DMS53 (cell line): ENCODE data around the gene KIZ.
"Not testable (repeated sequence)": the region's sequence is repeated elsewhere in the genome, so short reads cannot be mapped to it uniquely, and the experiment has no call there.

Experiments
- DNase-seq: peaks from one replicate; lab custom pipeline; 2025; lab: John Stamatoyannopoulos, UW

Gene KIZ

GRCh38 chr20:21230220-21230619 is 104.3 kb downstream of the KIZ start:
- no peak for DNase-seq

DNA sequence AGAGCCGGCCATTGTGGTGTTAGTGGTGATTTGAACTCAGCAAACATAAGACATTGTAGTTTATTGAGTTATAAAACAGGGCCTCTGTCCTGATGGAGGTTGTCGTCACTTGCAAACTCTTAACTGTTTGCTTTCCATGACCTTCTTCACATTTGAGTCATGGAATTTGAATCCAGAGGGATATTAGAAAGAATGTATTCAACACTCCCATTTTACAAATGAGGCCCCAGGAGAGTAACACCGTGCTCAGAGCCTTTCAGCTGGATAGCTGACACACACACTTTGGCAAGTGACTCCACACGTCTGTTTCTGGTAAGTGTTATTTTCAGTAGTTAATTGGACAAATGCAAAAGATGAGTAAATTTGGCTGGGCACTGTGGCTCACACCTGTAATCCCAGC is 104.8 kb downstream of the KIZ start:
- DNase-seq = no peak

DNA sequence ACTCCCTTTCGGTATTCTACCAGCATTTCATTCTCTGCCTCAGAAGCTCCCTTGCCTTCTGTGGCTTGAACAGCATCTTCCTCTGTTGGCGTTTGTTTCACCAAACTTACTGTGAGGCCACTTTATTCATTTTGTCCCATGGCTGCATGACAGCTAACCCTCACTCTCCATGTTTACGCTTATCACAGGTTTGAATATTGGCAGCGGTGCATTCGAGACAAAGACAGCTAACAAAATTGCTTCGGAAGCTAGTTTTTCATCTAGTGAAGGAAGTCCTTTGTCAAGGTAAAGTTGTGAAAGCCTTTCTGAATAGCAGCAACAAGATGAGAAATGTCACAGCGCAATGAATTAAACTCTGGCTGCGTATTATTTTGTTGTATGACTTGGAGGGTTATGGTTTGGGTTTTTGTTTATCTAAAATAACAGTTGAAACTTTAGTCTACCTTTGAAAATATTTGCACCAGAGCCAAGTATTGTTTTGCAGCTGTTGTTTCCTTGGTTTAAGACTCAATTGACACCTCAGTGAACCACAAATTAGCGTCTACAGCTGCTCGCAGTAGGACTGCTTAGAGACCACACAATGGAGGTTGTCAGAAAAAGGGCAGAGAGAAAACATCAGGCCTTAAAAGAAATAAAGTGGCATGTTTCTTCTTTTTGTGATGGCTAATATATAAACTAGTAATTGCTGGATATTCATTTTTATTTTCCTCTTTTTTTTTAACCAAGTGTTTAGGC is 106.8 kb downstream of the KIZ start:
- no peak for DNase-seq

DNA sequence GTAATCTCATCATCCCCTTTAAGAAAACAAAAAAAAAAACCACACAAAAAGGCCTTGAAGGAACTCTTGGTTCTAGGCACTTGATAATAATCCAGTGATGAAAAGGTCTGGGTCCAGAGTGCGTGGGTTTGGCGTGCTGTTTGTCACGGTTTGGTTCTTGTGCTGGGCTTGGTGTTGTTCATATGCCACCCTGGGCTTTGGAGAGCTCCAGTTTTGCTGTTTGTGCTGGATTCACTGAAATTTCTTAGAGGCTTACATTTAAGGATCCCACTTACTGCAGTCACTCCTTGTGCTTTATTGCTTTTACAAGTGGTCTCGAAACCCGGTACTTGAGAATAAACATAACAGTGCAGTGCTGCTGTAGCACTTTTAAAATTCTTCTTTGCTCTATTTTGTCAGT is 108.4 kb downstream of the KIZ start:
- DNase-seq = no peak

DNA sequence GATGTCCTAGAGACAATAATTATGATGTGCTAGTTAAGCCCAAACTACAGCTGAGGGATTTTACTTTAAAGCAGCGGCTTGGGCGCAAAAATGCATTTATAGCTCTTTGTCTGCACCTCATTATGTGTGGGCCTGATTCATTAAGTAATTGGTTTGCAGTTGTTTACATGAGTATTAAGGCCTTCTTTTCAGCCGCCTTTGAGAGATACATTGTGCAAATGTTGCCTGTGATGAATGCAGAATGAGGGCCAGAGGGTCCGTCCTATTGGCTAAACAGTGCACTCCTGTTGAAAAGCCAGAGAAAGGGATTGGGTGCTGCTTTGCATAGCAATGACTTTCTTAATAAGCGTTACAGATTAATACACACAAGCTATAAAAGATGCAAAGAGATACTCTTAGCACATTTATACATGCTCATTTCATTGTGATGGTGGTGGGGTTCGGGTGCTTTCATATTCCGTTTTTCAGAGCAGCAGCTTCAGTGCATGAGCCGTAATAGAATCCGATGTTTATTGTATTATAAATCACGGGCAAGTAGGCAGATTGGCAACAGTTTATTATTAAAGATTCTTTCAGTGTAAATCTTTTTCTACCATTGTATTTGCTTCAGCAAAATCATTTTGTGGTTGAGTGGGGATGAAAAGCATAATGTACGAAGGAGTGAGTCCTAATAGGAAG is 109.1 kb downstream of the KIZ start:
- no peak for DNase-seq

DNA sequence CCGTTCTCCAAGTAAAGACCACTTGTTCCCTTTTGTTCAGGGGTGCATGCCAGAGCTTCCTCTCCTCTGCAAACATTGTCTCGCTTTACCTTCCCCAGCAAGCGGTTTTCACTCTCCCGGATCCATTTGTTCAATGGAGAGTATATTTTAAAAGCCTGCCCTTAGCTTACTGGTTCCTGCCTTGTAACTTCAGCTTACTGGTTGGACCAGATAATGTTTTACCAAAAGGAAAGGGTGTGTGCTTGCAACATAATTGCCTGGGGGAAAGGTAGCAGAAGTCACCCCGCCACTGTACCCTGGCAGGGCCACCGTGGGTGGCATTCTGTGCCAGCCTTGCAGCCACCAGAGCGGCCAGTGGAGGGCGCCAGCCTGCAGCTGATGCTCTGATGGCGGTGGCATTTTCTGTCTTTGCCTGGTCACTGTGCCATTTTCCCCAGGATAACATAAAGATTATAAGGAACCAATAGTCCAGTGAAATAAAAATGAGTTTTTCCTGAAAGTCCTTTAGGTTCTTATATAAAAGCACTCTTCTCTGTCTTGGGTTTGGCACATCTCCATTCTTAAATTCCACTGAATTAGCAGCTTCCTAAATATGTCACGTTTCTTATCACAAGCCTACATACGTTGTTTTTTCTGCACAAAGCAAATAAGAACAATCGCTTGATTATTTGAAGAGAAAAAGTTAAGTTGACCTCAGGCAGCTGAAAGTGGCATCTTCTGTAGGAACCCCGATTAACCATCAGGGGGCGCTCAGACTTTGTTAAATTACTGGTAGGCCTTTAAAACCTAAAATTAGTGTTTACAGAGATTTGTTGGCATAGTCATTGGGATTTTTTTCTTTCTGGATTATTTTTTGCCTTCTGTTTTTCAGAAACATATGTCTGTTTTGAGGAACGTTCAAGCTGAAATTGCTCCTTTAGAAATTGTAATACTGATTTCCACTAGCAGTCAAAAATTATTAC is 109.9 kb downstream of the KIZ start:
- DNase-seq = peak; percentile 74

GRCh38 chr20:21237956-21238799 is 112.3 kb downstream of the KIZ start:
- DNase-seq = no peak

- no peak for DNase-seq
Observed at GRCh38 chr20:21238818-21239536, 113.1 kb downstream of the KIZ start.

DNA sequence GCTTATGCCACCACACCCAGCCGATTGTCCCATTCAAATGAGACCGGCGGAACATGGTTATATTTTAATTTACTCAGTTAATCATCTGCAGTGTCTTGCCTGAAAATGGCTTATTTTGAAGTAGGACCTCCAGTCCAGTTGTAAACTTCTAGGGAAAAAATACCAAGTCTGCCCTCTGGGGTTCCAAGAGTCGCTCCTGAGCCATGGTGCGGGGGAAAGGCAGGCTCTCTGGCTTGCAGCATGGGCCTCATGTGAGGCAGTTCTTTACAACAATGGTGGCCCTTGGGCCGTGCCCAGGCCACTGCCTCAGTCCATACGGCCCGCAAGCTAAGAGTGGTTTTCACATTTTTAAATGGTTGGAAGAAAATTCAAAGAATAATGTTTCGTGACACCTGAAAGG is 114.5 kb downstream of the KIZ start:
- no peak for DNase-seq

- no peak for DNase-seq
Observed at GRCh38 chr20:21241406-21241805, 115.5 kb downstream of the KIZ start.

GRCh38 chr20:21243811-21244210 is 117.9 kb downstream of the KIZ start:
- DNase-seq = no peak

DNA sequence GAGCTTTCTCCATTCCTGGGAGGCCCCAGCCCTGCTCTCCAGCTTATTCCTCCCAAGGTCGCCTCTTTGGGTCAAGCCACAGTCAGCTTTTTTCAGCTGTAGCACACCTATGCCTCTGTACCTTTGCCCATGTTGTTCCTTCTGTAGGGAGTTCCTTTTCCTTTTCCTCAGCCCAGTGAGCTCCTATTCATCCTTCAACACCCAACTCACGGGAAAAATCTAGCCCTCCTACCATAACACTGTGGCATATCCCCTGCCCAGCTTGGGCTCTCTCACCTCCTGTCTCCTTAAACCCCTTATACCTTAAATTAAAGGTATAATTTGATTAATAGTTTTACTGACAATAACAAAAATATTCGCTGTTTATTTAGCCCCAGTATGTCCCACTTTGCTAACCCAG is 118.9 kb downstream of the KIZ start:
- no peak for DNase-seq

DNA sequence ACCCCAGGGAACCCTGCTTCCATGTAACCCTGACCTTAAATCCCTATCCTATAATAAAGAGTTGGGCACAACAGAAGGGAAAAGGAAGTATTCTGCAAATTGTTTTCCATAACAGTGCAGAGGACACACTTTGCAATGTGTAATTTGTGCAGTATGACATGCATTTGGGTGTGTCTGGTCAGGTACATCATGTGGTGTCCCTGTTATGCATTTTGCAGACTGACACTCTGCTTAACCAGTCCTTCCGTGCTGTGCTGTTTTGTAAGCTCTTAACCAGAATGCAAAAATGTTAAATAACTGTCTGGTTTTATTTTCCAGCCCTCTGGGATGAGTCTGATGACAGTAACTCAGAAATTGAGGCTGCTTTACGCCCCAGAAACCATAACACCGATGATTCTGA is 120.3 kb downstream of the KIZ start:
- DNase-seq = no peak

DNA sequence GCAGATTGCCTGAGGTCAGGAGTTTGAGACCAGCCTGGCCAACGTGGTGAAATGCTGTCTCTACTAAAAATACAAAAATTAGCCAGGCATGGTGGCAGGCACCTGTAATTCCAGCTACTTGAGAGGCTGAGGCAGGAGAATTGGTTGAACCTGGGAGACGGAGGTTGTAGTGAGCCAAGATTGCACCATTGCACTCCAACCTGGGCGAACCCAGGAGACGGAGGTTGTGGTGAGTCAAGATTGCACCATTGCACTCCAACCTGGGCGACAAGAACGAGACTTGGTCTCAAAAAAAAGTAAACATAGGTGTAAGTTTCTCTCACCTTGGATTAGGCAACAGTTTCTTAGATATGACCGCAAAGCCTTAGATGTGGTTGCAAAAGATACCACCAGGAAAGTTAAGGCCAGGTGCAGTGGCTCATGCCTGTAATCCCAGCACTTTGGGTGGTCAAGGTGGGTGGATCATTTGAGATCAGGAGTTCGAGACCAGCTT is 121.8 kb downstream of the KIZ start:
- not testable (repeated sequence) for DNase-seq

GRCh38 chr20:21251278-21251677 is 125.4 kb downstream of the KIZ start:
- DNase-seq = no peak

DNA sequence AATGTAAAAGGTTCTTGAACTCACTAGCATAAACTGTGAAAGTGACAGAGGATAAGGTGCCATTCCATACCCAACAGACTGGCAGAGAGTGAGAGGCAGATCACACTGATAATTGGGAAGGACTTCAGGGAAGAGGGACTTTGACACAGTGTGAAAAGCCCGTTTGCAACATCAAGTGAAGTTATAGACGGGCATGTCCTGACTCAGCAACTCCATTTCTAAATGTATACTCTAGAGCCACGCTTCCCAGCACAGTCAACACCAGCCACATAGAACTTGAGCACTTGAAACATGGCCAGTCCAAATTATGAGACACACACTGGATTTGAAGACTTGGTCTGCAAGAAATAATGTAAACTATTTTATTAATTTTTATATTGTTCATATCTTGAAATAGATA is 131.3 kb downstream of the KIZ start:
- no peak for DNase-seq

DNA sequence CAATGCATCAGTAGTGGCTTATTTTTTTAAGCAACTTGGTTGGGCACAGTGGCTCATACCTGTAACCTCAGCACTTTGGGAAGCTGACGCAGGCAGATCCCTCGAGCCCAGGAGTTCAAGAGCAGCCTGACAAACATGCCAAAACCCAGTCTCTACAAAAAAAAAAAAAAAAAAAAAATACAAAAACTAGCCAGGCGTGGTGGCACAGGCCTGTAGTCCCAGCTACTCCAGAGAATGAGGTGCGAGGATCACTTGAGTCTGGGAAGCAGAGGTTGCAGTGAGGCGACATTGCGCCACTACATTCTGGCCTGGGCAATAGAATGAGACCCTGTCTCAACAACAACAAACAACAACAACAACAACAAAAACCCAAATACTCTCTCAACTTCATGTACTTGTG is 132.5 kb downstream of the KIZ start:
- DNase-seq = no peak

DNA sequence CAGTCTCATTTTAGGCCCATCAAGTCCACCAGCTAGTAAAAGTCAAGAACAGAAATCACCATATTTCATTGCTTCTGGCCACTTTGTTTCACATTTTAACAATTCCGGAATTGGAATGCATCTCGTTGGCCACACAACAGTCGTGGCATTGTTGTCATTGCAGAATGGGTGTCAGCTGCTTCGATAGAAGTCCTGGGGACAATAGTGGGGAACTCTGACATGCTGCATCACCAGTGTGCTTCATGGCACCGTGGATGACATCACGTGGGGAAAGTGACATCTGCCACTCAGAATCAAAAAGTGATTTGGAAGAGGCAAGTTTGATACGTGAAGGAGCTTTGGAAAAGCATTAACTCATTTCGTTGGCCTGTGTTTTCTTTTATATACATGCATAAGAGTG is 133.5 kb downstream of the KIZ start:
- DNase-seq = no peak

DNA sequence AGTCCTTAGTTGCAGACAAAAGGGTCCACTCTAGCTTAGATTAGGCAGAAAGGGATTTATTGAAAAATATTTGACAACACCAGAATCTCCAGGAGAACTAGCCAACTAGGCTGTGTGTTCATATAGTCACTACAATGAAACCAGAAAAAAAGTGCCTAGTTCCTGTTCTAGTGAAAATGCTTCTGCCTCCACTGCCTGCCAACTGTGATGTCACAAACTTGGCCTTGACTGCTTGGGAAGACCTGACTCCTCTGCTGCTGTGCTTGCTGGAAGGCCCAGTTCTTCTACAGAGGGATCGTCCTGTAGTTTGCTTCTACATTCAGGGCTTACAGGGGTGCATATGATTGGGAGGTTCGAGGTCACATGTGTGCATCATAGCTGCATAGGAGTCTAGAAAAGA is 136.9 kb downstream of the KIZ start:
- DNase-seq = no peak

DNA sequence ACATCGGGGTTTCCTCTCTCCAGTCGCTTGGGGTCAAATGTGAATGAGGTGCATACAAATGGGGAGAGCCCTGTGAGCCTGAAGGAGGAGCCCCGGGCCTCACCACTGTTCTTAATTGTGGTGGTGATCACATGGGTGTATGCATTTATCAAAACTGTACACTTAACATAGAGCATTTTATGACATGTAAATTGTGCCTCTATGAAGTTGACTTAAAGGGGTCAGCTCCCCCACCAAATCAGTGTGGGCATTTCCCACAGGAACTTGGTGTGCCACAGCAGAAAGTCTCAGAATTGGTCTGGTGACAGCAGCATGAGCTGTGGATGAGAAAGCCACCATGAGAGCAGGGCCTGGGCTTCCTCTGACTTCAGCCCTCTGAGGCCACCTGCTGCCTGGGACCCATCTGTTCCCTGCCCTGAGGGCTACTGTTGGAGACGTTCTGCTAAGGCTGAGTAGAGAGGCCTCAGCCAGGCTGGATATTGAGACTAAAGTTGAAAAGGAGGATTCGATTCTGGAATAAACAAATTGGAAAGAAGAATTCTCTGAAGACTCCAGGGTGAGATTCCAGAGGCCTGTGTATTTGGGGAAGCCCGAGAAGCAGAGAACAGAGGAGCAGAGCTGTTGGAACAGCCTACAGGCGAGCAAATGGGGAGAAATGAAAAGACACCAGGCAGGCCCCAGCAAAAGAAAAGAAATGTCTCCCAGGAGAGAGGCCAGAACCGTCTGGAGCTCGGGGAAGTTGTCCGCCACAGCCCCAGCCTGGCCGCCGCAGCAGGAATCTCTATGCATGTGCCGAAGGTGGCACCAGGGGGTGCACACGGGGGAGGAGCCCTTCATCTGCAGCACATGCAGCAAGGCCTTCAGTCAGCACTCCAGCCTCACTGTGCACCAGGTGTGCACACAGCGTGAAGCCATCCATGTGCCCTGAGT is 139.6 kb downstream of the KIZ start:
- no peak for DNase-seq
